Measurements from ENCODE around the gene ARL6IP5. TPM values are rescaled to one million over a fixed set of nuclear protein-coding genes. Genes with fewer than 3 reads are reported as not detected.
A peak's percentile ranks its signal among the peaks of the same experiment; 100 is the strongest.

Gene ARL6IP5
- total and polyA plus RNA-seq, 9 of the 15 experiments (the other 6 are each of a cell fraction or from before 2014, with no cell fraction given): 10.3 to 54.0 (median 12.7) TPM

DNA sequence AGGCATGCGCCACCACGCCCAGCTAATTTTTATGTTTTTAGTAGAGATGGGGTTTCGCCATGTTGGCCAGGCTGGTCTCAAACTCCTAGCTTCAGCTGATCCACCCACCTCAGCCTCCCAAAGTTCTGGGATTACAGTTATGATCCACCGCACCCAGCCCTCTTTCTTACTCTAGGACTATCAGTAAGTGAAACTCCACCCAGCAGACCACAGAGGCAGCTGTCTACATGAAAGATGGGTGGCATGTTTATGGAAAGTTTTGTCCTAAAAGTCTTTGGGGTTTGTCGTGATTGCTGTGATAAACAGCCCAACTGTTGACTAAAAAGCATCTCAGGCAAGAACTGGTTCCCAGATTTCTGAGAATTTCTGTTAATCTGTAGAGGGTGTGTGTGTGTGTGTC lies 10.9 kb downstream of the ARL6IP5 start:
- WGBS (ENCODE audit: insufficient coverage, low coverage, missing lambda C conversion rate): 0% methylated on average over 2 of the region's 5 CpGs
- Histone ChIP-seq H3K27ac (ENCODE audit: extremely low read depth, low read depth, low read length) (no peak overlapping the region), H3K36me3 (ENCODE audit: control insufficient read depth, insufficient read depth, low read length) (no peaks in the 10 kb centered on the region), H3K9me3 (replicated peaks; ENCODE audit: control insufficient read depth, insufficient read depth, low read depth, low read length) (no peaks in the 10 kb centered on the region), H3K4me3 (no peak overlapping the region), H2AFZ (ENCODE audit: low read depth, low read length) (no peak overlapping the region), H4K20me1 (replicated peaks; ENCODE audit: control insufficient read depth, insufficient read depth, low read length) (no peaks in the 10 kb centered on the region), H3K4me2 (ENCODE audit: insufficient read depth, low read length) (no peak overlapping the region), H3K4me1 (replicated peaks in 1 of 2; ENCODE audit: control insufficient read depth in 2 of 2, insufficient read depth in 2 of 2, low read length in 2 of 2) (peaks cover 3 to 9% of the 10 kb centered on the region in 2 experiments; a peak in 4 of 5 replicates), H3K9ac (ENCODE audit: insufficient read depth in 1 of 2, low read depth in 2 of 2, low read length in 2 of 2) (no peak overlapping the region), H3K27me3 (ENCODE audit: control insufficient read depth in 2 of 2, insufficient read depth in 2 of 2, low read length in 2 of 2) (no peaks in the 10 kb centered on the region), H3K9me1 (ENCODE audit: control insufficient read depth, insufficient read depth, low read length) (no peaks in the 10 kb centered on the region), H3K79me2 (ENCODE audit: control insufficient read depth, insufficient read depth, low read length) (no peaks in the 10 kb centered on the region)
- intact Hi-C loops (cut with micrococcal nuclease): no loop called here
- in situ Hi-C loops (cut with MboI): no loop called here
- FAIRE-seq: peak; percentile 48
- ChIA-PET CTCF (ENCODE audit: low intra/inter-chr PET ratio) (no interaction called here), POLR2A (no interaction called here)
- peak; percentile 56 for ATAC-seq
- DNase-seq (ENCODE audit: extremely low read depth in 1 of 4, low spot score in 3 of 4): peak in 2 of 4 experiments; percentile 16 to 44
- no TSS peak for BruUV-seq (replicated peaks)
- peak in 1 of 2 experiments; percentile 95; a peak in 2 of 4 replicates for TF ChIP-seq RCOR1 (IDR thresholded peaks at IDR 0.05; ENCODE audit: borderline replicate concordance in 1 of 2, low read depth in 2 of 2, low read length in 2 of 2)
- TF ChIP-seq, protein P1, sequence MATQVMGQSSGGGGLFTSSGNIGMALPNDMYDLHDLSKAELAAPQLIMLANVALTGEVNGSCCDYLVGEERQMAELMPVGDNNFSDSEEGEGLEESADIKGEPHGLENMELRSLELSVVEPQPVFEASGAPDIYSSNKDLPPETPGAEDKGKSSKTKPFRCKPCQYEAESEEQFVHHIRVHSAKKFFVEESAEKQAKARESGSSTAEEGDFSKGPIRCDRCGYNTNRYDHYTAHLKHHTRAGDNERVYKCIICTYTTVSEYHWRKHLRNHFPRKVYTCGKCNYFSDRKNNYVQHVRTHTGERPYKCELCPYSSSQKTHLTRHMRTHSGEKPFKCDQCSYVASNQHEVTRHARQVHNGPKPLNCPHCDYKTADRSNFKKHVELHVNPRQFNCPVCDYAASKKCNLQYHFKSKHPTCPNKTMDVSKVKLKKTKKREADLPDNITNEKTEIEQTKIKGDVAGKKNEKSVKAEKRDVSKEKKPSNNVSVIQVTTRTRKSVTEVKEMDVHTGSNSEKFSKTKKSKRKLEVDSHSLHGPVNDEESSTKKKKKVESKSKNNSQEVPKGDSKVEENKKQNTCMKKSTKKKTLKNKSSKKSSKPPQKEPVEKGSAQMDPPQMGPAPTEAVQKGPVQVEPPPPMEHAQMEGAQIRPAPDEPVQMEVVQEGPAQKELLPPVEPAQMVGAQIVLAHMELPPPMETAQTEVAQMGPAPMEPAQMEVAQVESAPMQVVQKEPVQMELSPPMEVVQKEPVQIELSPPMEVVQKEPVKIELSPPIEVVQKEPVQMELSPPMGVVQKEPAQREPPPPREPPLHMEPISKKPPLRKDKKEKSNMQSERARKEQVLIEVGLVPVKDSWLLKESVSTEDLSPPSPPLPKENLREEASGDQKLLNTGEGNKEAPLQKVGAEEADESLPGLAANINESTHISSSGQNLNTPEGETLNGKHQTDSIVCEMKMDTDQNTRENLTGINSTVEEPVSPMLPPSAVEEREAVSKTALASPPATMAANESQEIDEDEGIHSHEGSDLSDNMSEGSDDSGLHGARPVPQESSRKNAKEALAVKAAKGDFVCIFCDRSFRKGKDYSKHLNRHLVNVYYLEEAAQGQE (IDR thresholded peaks at IDR 0.05; ENCODE audit: borderline replicate concordance): peak; percentile 37; the same call in 1 of the 2 replicates
- TF ChIP-seq, protein P1 (CRISPR knock-in tag; IDR thresholded peaks at IDR 0.05; ENCODE audit: low read depth): no peak
- TF ChIP-seq, protein P2, sequence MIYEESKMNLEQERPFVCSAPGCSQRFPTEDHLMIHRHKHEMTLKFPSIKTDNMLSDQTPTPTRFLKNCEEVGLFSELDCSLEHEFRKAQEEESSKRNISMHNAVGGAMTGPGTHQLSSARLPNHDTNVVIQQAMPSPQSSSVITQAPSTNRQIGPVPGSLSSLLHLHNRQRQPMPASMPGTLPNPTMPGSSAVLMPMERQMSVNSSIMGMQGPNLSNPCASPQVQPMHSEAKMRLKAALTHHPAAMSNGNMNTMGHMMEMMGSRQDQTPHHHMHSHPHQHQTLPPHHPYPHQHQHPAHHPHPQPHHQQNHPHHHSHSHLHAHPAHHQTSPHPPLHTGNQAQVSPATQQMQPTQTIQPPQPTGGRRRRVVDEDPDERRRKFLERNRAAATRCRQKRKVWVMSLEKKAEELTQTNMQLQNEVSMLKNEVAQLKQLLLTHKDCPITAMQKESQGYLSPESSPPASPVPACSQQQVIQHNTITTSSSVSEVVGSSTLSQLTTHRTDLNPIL (CRISPR knock-in tag; IDR thresholded peaks at IDR 0.05): no peak
- TF ChIP-seq, protein P3, sequence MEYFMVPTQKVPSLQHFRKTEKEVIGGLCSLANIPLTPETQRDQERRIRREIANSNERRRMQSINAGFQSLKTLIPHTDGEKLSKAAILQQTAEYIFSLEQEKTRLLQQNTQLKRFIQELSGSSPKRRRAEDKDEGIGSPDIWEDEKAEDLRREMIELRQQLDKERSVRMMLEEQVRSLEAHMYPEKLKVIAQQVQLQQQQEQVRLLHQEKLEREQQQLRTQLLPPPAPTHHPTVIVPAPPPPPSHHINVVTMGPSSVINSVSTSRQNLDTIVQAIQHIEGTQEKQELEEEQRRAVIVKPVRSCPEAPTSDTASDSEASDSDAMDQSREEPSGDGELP (CRISPR knock-in tag; IDR thresholded peaks at IDR 0.05; ENCODE audit: borderline replicate concordance): peak; percentile 56; the same call in 1 of the 2 replicates
- no peak for TF ChIP-seq NUFIP1 (IDR thresholded peaks at IDR 0.05; ENCODE audit: partially characterized antibody)
- TF ChIP-seq SOX6 (IDR thresholded peaks at IDR 0.05): peak; percentile 63; the same call in 1 of the 2 replicates
- TF ChIP-seq BHLHE40 (IDR thresholded peaks at IDR 0.05; ENCODE audit: low read length): 0 out of 2 replicates have a peak, but pooled peaks have one; percentile 7
- 0 out of 2 replicates have a peak, but pooled peaks have one; percentile 11 for TF ChIP-seq NCOR1 (IDR thresholded peaks at IDR 0.05)

All from K562 (cell line).